GM21717 (cell line): Measurements from ENCODE around the gene IFNA1.
A peak's percentile ranks its signal among the peaks of the same experiment; 100 is the strongest.
"Not testable (repeated sequence)": the region's sequence is repeated elsewhere in the genome, so short reads cannot be mapped to it uniquely, and the experiment has no call there.

Source experiments
- ATAC-seq: cut with Tn5 transposase; IDR thresholded peaks from one replicate; pipeline ENCODE4 v1.9.1; 2021; ENCODE audit warnings: mild to moderate bottlenecking, moderate library complexity; ENCODE audit not compliant: unreplicated experiment

The IFNA1 gene

GRCh38 chr9:21443849-21444625 lies 3.8 kb downstream of the IFNA1 start:
- ATAC-seq = peak; percentile 97

DNA sequence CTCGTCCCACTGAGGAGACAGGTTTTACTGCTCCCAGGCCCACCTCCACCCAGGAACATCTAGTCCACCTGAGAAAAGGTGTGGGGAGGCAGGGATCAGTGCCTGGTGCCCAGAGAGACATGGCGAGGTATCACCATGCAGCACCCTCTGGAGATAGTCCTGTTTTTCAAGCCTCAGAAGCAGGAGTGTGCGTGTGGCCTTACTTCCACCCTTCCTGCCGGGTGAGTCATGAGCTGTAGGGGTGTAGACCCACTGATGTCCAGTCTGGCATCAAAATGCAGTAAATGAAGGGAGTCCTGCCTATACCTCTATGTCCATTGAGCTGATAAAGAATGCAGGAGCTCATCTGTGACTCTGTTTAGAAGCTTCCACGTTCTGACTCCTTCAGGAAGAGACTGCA lies 9.1 kb downstream of the IFNA1 start:
- ATAC-seq = not testable (repeated sequence)

GRCh38 chr9:21450733-21451394 lies 10.6 kb downstream of the IFNA1 start:
- no peak for ATAC-seq

DNA sequence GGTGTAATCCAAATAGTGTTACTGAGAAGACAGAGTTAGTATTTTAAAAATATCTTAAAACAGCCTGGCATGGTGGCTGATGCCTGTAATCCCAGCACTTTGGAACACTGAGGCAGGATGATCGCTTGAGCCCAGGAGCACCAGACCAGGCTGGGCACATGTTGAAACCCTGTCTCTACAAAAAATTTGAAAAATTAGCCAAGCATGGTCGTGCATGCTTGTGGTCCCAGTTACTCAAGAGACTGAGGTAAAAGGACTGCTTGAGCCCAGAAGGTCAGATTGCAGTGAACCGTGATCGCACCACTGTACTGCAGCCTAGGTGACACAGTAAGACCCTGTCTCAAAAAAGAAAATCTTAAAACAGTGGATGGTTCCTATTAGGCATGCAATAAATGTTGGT lies 12.4 kb downstream of the IFNA1 start:
- ATAC-seq = no peak

GRCh38 chr9:21454149-21454548 lies 13.9 kb downstream of the IFNA1 start:
- ATAC-seq = no peak

DNA sequence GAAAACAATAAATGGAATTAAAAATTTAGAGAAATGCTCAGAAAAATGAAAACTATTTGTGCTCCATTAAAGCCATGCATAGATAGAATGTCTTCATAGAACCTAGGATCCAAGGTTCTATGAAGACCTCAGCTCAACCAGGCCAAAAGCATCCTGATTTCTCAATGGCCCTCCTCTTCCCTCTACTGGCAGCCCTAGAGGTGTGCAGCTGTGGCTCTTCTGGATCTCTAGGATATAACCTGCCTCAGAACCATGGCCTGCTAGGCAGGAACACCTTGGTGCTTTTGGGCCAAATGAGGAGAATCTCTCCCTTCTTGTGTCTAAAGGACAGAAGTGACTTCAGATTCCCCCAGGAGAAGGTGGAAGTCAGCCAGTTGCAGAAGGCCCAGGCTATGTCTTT lies 15.1 kb downstream of the IFNA1 start:
- ATAC-seq = peak; percentile 82

DNA sequence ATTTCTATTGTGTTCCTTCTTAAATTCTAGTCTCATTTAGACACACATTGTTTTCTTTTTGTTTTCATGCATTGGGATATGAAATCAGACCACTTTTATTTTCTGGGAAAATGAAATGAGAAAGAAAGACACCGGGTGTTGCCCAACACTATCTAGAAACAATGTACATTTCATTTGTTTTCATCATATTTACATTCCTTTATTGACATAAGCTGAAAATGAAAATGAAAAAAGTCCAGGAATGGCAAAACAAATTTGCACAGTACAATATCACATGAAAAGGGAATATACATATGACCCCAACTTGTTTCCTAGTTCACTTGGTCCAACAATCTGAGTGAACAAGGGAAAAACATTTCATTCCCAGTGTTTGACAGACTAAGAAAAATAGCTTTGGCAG lies 21.1 kb downstream of the IFNA1 start:
- ATAC-seq = no peak

GRCh38 chr9:21465138-21465537 lies 24.9 kb downstream of the IFNA1 start:
- ATAC-seq = no peak

DNA sequence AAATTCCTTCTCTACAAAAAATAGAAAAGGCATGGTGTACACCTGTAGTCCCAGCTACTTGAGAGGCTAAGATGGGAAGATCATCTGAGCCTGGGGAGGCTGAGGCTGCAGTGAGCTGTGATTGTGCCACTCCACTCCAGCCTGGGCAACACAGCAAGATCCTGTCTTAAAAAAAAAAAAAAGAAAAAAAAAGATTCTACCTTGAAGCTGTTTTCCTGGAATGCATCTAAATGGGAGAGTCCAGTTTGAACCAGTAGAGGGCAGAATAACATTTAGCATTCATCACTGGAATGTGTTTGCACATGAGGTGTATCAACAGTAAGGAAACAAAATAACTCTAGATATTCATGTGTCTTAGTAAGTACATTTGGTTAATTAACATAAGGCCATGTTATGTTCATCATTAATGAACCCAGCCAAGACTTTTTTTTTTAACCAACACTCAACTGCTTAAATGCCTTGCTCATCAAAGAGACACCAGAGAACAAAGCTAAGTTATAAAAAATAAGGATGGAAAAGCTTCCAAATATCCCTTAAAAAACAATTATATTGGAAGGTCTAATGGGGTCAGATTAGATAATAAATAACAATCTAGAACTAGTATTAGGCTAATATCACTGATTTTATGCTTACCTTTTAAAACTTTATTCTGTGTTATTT lies 25.8 kb downstream of the IFNA1 start:
- ATAC-seq = peak; percentile 50

- ATAC-seq = no peak
Observed at GRCh38 chr9:21470126-21470525, 29.9 kb downstream of the IFNA1 start.

GRCh38 chr9:21473236-21473635 lies 33.0 kb downstream of the IFNA1 start:
- ATAC-seq = no peak

- ATAC-seq = no peak
Observed at GRCh38 chr9:21477466-21477865, 37.2 kb downstream of the IFNA1 start.

GRCh38 chr9:21479152-21479702 lies 39.0 kb downstream of the IFNA1 start:
- ATAC-seq = no peak

DNA sequence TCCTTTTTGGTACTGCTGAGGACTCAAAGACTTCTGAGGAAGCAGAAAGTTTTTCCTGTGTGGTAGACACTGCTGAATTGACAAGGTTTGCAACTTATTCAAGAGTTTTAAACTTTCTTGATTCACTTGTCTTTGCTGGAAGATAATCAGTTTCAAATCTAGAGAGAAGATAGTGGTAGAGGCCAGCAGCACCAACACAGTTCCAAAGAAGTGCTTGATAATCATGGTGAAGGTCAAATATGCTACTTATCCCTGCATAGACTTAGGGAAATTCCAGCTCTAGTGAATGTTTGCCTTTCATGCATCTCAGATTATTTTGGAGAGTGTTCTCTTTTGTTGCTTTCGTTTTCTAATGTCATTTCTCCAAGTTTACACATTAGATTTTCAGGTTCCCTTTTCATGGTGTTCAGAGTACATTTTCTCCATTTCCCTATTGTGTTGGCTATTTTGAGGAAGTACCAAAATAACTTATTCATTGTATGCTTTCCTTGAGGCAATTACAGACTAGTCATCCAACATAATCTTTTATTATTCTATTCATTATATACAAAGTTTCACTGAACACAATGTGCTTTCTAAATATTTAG lies 41.3 kb downstream of the IFNA1 start:
- ATAC-seq = peak; percentile 59

- no peak for ATAC-seq
Observed at GRCh38 chr9:21482213-21482612, 42.0 kb downstream of the IFNA1 start, which contains the start of gene IFNE. Gene IFNE, minus strand, starts transcription at chr9:21482313. Its CDS starts 619 bp downstream, at chr9:21481694.
